GM12878 (cell line): ENCODE results near the gene MLEC. TPM values are rescaled to one million over a fixed set of nuclear protein-coding genes. Genes with fewer than 3 reads are reported as not detected.
A peak's percentile ranks its signal among the peaks of the same experiment; 100 is the strongest.

Experiments
- BCL11A ChIP-seq: IDR thresholded peaks from 2 replicates; pipeline ENCODE4 v1.6.1; 2011; ENCODE audit warnings: low read depth, low read length
- CBX5 ChIP-seq: sonication (generic); IDR thresholded peaks from 2 replicates; pipeline ENCODE4 v1.6.1; 2016; ENCODE audit warnings: low read depth, moderate library complexity, mild to moderate bottlenecking, inconsistent platforms
- DPF2 ChIP-seq: fragments of 450-650 bp; IDR thresholded peaks from 2 replicates; pipeline ENCODE4 v1.6.1; 2017; ENCODE audit warnings: mild to moderate bottlenecking
- EED ChIP-seq: sonication (generic); IDR thresholded peaks from 2 replicates; pipeline ENCODE4 v1.6.1; 2016; ENCODE audit warnings: antibody characterized with exemption, low read depth
- EZH2 ChIP-seq: IDR thresholded peaks from 2 replicates; pipeline ENCODE4 v1.6.1; 2012; ENCODE audit warnings: low read depth, mild to moderate bottlenecking, control low read depth, inconsistent platforms, low read length, borderline replicate concordance; ENCODE audit not compliant: control insufficient read depth
- IKZF2 ChIP-seq, 2 experiments: fragments of 450-650 bp; IDR thresholded peaks; 2 replicates each; pipeline ENCODE4 v1.6.1; 2017; ENCODE audit warnings: mild to moderate bottlenecking in 2 of 2, moderate library complexity in 2 of 2
- IRF3 ChIP-seq: fragments of 450-650 bp; IDR thresholded peaks from 2 replicates; pipeline ENCODE4 v1.6.1; 2014; ENCODE audit warnings: mild to moderate bottlenecking
- IRF5 ChIP-seq: fragments of 450-650 bp; IDR thresholded peaks from 2 replicates; pipeline ENCODE4 v1.6.1; 2017; ENCODE audit warnings: borderline replicate concordance
- LARP7 ChIP-seq: fragments of 450-650 bp; IDR thresholded peaks from 2 replicates; pipeline ENCODE4 v1.6.1; 2017; ENCODE audit warnings: mild to moderate bottlenecking
- NKRF ChIP-seq: fragments of 450-650 bp; conservative IDR thresholded peaks from 2 replicates; pipeline ENCODE4 v1.6.1; 2017; ENCODE audit warnings: mild to moderate bottlenecking, moderate library complexity
- NR2C2 ChIP-seq: IDR thresholded peaks from 2 replicates; pipeline ENCODE4 v1.6.1; 2011; ENCODE audit warnings: borderline replicate concordance, low read depth; ENCODE audit not compliant: control insufficient read depth, insufficient read length
- NR2F1 ChIP-seq: fragments of 450-650 bp; conservative IDR thresholded peaks from 2 replicates; pipeline ENCODE4 v1.6.1; 2017; ENCODE audit warnings: mild to moderate bottlenecking
- NRF1 ChIP-seq: conservative IDR thresholded peaks from 2 replicates; pipeline ENCODE4 v1.6.1; 2011; ENCODE audit warnings: mild to moderate bottlenecking, low read depth, low read length, improper control_type of control experiment
- PAX8 ChIP-seq: fragments of 450-650 bp; IDR thresholded peaks from 2 replicates; pipeline ENCODE4 v1.6.1; 2017; ENCODE audit warnings: mild to moderate bottlenecking, moderate library complexity
- POLR2A ChIP-seq: IDR thresholded peaks from 2 replicates; pipeline ENCODE4 v1.6.1; 2011; ENCODE audit warnings: low read depth, mild to moderate bottlenecking, low read length
- POLR2AphosphoS5 ChIP-seq: IDR thresholded peaks from 2 replicates; pipeline ENCODE4 v1.6.1; 2011; ENCODE audit warnings: mild to moderate bottlenecking, low read length, inconsistent platforms
- RBBP5 ChIP-seq: fragments of 200-600 bp; sonication (generic); conservative IDR thresholded peaks from 2 replicates; pipeline ENCODE4 v1.6.1; 2016
- RELA ChIP-seq: fragments of 450-650 bp; IDR thresholded peaks from 2 replicates; pipeline ENCODE4 v1.8.0; 2014; ENCODE audit warnings: borderline replicate concordance; ENCODE audit not compliant: partially characterized antibody
- RFX5 ChIP-seq: IDR thresholded peaks from 2 replicates; pipeline ENCODE4 v1.6.1; 2011; ENCODE audit warnings: low read depth, low read length, improper control_type of control experiment
- SIN3A ChIP-seq: IDR thresholded peaks from 2 replicates; pipeline ENCODE4 v1.6.1; 2012; ENCODE audit warnings: low read depth, low read length, improper control_type of control experiment
- SREBF1 ChIP-seq: IDR thresholded peaks from 2 replicates; pipeline ENCODE4 v1.6.1; 2012; ENCODE audit warnings: mild to moderate bottlenecking, low read length
- SREBF2 ChIP-seq: IDR thresholded peaks from 2 replicates; pipeline ENCODE4 v1.6.1; 2012; ENCODE audit warnings: mild to moderate bottlenecking, low read length
- SUZ12 ChIP-seq: fragments of 200-600 bp; sonication (generic); IDR thresholded peaks from one replicate; pipeline ENCODE4 v1.6.1; 2018; ENCODE audit warnings: antibody characterized with exemption, mild to moderate bottlenecking; ENCODE audit not compliant: unreplicated experiment
- TCF7 ChIP-seq: IDR thresholded peaks from 2 replicates; pipeline ENCODE4 v1.6.1; 2014; ENCODE audit warnings: antibody characterized with exemption, borderline replicate concordance
- ZBTB33 ChIP-seq: fragments of 450-650 bp; IDR thresholded peaks from 2 replicates; pipeline ENCODE4 v1.6.1; 2017; ENCODE audit warnings: mild to moderate bottlenecking
- ZNF384 ChIP-seq: IDR thresholded peaks from 2 replicates; pipeline ENCODE4 v1.6.1; 2012; ENCODE audit warnings: low read depth, mild to moderate bottlenecking, low read length, improper control_type of control experiment, borderline replicate concordance
- polyA plus RNA-seq, 11 experiments: library from polyadenylated mRNA; depleted of rRNA in 4 of 11; unstranded in 6 of 11; stranded (reverse) in 5 of 11; fragments of >200 nt; fragmentation: Nextera tagmentation in 4 of 11; fragmentation: Illumina TruSeq in 1 of 11; extraction: Ambion mirVana in 4 of 11; extraction: Trizol in 1 of 11; gene quantifications; 1 replicate in 1 of 11; 2 replicates in 10 of 11; pipeline versions ENCODE4 v1.2.1 to v1.2.3, GENCODE V29; 2011 to 2016; ENCODE audit warnings: inconsistent platforms in 2 of 11, missing spikeins in 2 of 11, low read depth in 1 of 11
- total RNA-seq, 4 experiments: library from RNA; depleted of rRNA in 3 of 4; stranded (reverse); fragments of >200 nt in 3 of 4; fragmentation: Illumina TruSeq in 1 of 4; extraction: Trizol in 1 of 4; gene quantifications; 2 replicates each; pipeline versions ENCODE4 v1.2.1 to v1.2.3, GENCODE V29; 2013 to 2021

MLEC gene
- total and polyA plus RNA-seq, 10 of the 15 experiments (the other 5 are each of a cell fraction or from before 2014, with no cell fraction given): 26.7 to 172 (median 103) TPM

- TF ChIP-seq NR2C2 (no peak), LARP7 (peak; percentile 67), IRF3 (peak; percentile 31; the same call in 1 of the 2 replicates), NKRF (peak; percentile 39; the same call in 1 of the 2 replicates), POLR2AphosphoS5 (peak; percentile 77; the same call in 1 of the 2 replicates), SIN3A (no peak), CBX5 (no peak), ZBTB33 (no peak), RFX5 (peak; percentile 76), RELA (no peak), BCL11A (no peak), EED (no peak), DPF2 (peak; percentile 73), IKZF2 (IDR thresholded peaks at IDR 0.05) (peak in 1 of 2 experiments; percentile 11; a peak in 3 of 4 replicates), SUZ12 (no peak), NRF1 (peak; percentile 37; the same call in 1 of the 2 replicates), ZNF384 (no peak), SREBF1 (peak; percentile 38; the same call in 1 of the 2 replicates), POLR2A (peak; percentile 80), TCF7 (no peak), SREBF2 (no peak), NR2F1 (no peak; the same call in 1 of the 2 replicates), IRF5 (no peak), PAX8 (no peak), EZH2 (no peak), RBBP5 (no peak)
Measured at GRCh38 chr12:120686151-120686689, 729 bp upstream of the MLEC start (continued).
